Nephron (organoid): ENCODE data around the gene ACVR1B.
A peak's percentile ranks its signal among the peaks of the same experiment; 100 is the strongest.

Experiments used
- H3K27ac Mint-ChIP-seq, 3 experiments: 2 replicates each; pipeline ENCODE4 v1.8.0; 2020; ENCODE audit warnings: mixed read lengths in 3 of 3, mild to moderate bottlenecking in 2 of 3, moderate library complexity in 1 of 3
- H3K27me3 Mint-ChIP-seq: 2 replicates; pipeline ENCODE4 v1.8.0; 2021; ENCODE audit warnings: low read depth, mild to moderate bottlenecking, moderate library complexity, mixed read lengths
- H3K36me3 Mint-ChIP-seq: 2 replicates; pipeline ENCODE4 v1.8.0; 2020; ENCODE audit warnings: low read depth, mixed read lengths
- H3K4me1 Mint-ChIP-seq: 2 replicates; pipeline ENCODE4 v1.8.0; 2020; ENCODE audit warnings: mixed read lengths
- H3K4me3 Mint-ChIP-seq, 3 experiments: 2 replicates each; pipeline ENCODE4 v1.8.0; 2020; ENCODE audit warnings: mild to moderate bottlenecking in 3 of 3, mixed read lengths in 3 of 3, moderate library complexity in 2 of 3
- H3K9me3 Mint-ChIP-seq: 2 replicates; pipeline ENCODE4 v1.8.0; 2020; ENCODE audit warnings: mixed read lengths
- TF ChIP-seq, protein P1 (sequence below), 3 experiments: fragments of 200-600 bp; sonication (generic); IDR thresholded peaks; one replicate each; pipeline ENCODE4 v1.5.0; 2021; ENCODE audit warnings: antibody characterized with exemption in 3 of 3; ENCODE audit not compliant: unreplicated experiment in 3 of 3

ACVR1B gene

DNA sequence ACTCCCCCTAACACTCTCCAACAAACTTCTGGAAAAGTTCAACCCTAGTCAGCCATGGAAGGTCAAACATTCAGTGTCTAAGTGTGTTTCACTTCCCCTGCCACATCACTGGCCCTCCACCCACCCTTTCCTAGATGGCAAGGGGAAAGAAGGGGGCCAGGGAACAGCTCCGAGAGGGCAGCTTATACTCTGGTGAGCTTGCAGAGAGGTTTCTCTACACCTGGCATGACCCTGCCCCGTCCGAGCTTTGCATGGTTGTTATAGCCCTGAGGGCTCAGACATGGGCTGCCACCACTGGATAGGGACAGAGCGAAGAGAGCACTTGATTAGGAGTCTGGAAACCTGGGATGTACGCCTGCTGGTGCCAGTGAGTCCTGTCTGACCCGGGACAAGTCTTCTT lies 40.2 kb upstream of the ACVR1B start:
- no peaks in the 10 kb centered on the region for H3K9me3 Mint-ChIP-seq
- no peak overlapping the region for H3K4me3 Mint-ChIP-seq
- no peaks in the 10 kb centered on the region for H3K36me3 Mint-ChIP-seq
- peaks cover 45% of the 10 kb centered on the region for H3K4me1 Mint-ChIP-seq
- peak overlapping the region; percentile 49 to 74 (median 53) for H3K27ac Mint-ChIP-seq
- H3K27me3 Mint-ChIP-seq = peaks cover 12% of the 10 kb centered on the region
- TF ChIP-seq, protein P1, sequence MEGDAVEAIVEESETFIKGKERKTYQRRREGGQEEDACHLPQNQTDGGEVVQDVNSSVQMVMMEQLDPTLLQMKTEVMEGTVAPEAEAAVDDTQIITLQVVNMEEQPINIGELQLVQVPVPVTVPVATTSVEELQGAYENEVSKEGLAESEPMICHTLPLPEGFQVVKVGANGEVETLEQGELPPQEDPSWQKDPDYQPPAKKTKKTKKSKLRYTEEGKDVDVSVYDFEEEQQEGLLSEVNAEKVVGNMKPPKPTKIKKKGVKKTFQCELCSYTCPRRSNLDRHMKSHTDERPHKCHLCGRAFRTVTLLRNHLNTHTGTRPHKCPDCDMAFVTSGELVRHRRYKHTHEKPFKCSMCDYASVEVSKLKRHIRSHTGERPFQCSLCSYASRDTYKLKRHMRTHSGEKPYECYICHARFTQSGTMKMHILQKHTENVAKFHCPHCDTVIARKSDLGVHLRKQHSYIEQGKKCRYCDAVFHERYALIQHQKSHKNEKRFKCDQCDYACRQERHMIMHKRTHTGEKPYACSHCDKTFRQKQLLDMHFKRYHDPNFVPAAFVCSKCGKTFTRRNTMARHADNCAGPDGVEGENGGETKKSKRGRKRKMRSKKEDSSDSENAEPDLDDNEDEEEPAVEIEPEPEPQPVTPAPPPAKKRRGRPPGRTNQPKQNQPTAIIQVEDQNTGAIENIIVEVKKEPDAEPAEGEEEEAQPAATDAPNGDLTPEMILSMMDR (IDR thresholded peaks at IDR 0.05; ENCODE audit: unreplicated experiment in 3 of 3) = no peak

DNA sequence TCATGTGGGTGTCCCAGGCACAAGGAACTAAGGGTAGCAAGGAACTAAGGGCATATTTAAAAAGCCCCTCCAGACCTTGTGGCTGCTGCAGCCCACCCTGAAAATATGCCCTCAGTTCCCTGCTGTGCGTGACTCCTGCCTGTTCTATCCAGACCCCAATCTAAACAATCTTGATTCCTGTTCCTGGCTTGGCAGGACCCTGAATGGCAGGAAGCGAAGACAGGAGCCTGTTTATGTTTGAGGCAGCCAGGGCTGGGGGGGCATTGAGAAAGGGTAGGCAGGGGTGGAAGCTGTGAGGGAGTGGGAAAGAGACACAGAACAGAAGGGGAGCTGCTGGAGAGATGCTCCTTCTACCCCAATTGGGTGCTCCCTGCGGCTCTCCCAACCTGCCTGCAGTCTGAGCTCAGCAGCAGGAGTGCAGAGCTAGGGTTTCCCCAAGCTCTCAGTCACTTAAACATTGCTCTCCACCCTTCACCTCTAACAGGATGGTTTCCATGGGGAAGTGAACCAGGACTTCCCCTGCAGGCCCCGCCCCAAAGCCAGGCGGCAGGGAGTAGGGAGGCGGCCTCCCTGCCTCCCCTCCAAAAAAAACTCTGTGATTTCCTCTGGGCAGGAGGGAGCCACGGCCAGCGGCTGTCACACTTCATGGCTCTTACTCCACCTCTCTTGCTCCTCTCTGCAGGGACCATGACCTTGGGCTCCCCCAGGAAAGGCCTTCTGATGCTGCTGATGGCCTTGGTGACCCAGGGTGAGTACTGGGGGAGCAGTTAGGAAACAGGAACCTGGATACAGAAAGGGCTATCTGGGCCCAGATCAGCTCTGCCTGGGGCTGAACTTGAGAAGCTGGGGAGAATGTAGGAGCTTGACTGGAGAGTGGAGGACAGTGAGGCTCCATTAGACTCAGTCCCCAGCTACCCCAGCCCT lies 39.4 kb upstream of the ACVR1B start:
- Mint-ChIP-seq H3K27me3 (peaks cover 12% of the 10 kb centered on the region), H3K4me1 (peaks cover 47% of the 10 kb centered on the region), H3K27ac (peak overlapping the region; percentile 49 to 74 (median 53)), H3K9me3 (no peaks in the 10 kb centered on the region), H3K36me3 (no peaks in the 10 kb centered on the region), H3K4me3 (no peak overlapping the region)
- TF ChIP-seq, protein P1 (IDR thresholded peaks at IDR 0.05; ENCODE audit: unreplicated experiment in 3 of 3) = no peak

- Mint-ChIP-seq H3K4me1 (peaks cover 55% of the 10 kb centered on the region), H3K9me3 (no peaks in the 10 kb centered on the region), H3K27ac (no peak overlapping the region), H3K4me3 (no peak overlapping the region), H3K27me3 (peaks cover 12% of the 10 kb centered on the region), H3K36me3 (no peaks in the 10 kb centered on the region)
- TF ChIP-seq, protein P1 (IDR thresholded peaks at IDR 0.05; ENCODE audit: unreplicated experiment in 3 of 3) = no peak
Measured at GRCh38 chr12:51913071-51914033, 38.1 kb upstream of the ACVR1B start.

DNA sequence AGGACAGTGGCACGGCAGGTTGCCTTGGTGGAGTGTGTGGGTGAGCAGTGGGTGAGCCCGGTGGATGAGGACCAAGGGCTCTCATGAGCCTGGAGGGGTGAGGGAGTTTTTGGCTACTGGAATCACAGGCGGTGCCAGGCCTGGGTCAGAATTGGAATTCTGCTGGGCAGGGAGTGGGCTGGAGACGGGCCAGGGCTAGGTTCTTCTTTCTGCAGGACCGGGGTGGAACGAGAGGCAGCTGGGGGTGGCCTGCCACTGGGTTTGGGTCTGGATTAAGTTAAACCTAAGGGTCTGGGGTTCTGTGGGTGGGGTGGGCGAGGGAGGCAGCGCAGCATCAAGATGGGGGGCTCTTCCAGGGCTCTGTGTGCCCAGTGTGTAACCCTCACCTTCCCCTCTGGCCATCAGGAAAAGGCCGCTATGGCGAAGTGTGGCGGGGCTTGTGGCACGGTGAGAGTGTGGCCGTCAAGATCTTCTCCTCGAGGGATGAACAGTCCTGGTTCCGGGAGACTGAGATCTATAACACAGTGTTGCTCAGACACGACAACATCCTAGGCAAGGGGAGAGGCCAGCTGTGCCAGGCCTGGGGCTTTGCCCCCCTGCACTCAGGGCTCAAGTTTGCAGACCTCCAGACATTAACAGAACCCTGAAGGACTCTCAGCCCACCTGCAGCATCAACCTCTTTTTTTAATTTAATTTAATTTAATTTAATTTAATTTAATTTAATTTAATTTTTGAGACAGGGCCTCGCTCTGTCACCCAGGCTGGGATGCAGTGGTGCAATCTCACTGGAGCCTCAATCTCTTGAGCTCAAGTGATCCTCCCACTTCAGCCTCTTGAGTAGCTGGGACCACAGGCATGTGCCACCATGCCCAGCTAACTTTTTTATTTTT lies 37.2 kb upstream of the ACVR1B start:
- no peak overlapping the region for H3K27ac Mint-ChIP-seq
- peaks cover 9% of the 10 kb centered on the region for H3K27me3 Mint-ChIP-seq
- TF ChIP-seq, protein P1 (IDR thresholded peaks at IDR 0.05; ENCODE audit: unreplicated experiment in 3 of 3) = no peak
- peaks cover 54% of the 10 kb centered on the region for H3K4me1 Mint-ChIP-seq
- H3K9me3 Mint-ChIP-seq = no peaks in the 10 kb centered on the region
- no peaks in the 10 kb centered on the region for H3K36me3 Mint-ChIP-seq
- peak overlapping the region in 1 of 3 experiments; percentile 16 for H3K4me3 Mint-ChIP-seq

- peaks cover 55% of the 10 kb centered on the region for H3K4me1 Mint-ChIP-seq
Measured at GRCh38 chr12:51915003-51915625, 36.4 kb upstream of the ACVR1B start.

More at GRCh38 chr12:51915003-51915625, 36.4 kb upstream of the ACVR1B start:
- no peaks in the 10 kb centered on the region for H3K9me3 Mint-ChIP-seq
- H3K27me3 Mint-ChIP-seq = peaks cover 9% of the 10 kb centered on the region
- no peaks in the 10 kb centered on the region for H3K36me3 Mint-ChIP-seq
- H3K27ac Mint-ChIP-seq = no peak overlapping the region
- TF ChIP-seq, protein P1 (IDR thresholded peaks at IDR 0.05; ENCODE audit: unreplicated experiment in 3 of 3) = no peak
- H3K4me3 Mint-ChIP-seq = no peak overlapping the region
